SW 1271 (cell line): ENCODE results near the gene VWA8.
A peak's percentile ranks its signal among the peaks of the same experiment; 100 is the strongest.

Experiments used
- DNase-seq, 2 experiments: peaks; one replicate each; lab custom pipeline; 2025; lab: John Stamatoyannopoulos, UW

Gene VWA8

DNA sequence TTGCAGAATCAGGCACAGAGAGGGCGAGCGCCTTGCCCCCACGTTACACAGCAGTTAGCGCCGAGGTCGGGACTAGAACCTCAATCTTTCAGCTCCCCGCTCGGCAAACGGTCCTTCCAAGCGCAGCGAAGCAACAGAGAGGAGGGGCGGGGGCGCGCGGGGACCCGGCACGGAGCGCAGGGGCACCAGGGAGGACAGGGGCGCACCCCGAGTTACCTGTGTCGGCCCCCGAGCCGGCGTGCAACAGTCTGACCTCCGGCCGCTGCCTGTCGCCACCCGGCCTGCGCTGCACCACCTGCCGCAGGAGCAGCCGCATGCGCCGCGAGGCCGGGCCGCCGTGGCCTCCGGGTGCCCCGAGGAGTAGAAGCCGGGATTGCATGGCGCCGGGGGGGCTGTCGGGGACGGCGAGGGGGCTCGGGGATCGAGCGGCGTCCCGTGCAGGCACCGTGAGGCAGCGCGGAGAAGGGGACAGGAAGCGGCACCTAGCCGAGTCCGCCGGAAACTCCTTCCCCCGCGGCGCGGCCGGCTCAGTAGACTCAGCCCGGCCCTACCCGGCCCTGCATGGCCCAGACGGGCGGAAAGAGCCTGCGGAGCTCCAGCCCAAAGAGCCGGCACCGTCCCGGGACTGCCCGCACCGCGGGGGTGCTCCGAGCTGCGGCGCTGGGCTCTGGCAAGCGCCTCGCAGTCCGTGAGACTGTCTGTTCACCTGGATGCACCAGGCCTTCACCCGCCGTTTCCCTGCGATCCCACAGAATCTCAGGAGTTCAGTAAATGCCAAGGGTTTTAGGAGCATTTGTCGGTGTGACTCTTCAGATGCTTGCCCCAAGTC lies at the start of gene VWA8:
Gene VWA8 (minus strand): TSS at position 473 of the 829 bp plus-strand sequence. CDS start 94 bp downstream, at position 379.
- peak; percentile 33 to 66 for DNase-seq

DNA sequence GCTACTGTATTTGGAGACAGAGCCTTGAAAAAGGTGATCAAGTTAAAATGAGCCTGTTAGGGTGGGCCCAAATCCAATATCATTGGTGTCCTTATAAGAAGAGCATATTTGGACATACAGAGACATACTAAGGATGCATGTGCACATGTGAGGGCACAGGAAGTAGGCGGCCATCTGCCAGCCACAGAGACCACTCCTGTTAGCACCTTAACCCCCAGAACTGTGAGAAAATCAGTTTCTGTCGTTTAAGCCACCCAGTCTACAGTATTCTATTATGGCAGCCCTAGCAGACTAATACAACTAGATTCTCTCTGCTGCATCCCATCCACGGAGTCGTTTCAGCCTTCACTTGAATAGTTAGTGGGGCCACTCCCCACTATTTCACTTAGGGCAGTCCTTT lies 48.1 kb upstream of the VWA8 start:
- DNase-seq: no peak

DNA sequence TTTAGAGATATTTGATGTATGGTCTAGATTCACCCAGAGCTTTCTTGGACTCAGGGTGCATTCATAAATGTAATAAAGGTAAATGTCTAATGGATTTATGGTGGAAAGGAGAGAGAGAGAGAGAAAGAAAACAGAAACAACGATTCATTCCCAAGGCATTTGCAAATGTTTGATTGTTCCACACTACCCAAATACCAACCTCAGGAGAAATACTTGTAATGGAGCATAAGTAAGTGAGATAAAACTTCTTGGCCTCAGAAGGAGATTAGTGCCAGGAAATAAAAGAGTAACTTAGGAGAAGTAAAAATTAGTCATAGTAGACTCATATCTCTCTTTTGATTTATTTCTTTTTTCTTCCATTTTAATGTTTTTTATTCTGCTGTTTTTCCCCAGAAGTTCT lies 46.9 kb upstream of the VWA8 start:
- DNase-seq: no peak

DNA sequence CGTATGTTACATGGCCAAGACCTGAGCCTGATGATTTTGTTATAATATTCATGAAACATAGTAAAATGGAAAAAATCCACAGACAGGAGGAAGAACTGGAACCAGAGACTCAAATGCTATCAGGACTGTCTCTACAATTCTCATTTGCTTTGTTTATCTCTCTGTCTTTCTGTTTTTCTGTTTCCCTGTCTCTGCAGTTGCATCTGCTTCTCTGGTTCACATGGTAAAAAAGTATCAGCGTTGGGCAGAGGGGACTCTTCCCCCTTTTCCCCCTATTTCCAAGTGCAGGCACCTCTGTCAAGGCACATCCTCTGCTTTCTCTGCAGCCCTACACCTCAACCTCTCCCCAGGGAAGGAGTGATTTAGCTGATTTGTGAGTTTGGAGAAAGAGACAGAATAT lies 41.2 kb upstream of the VWA8 start:
- DNase-seq: no peak

DNA sequence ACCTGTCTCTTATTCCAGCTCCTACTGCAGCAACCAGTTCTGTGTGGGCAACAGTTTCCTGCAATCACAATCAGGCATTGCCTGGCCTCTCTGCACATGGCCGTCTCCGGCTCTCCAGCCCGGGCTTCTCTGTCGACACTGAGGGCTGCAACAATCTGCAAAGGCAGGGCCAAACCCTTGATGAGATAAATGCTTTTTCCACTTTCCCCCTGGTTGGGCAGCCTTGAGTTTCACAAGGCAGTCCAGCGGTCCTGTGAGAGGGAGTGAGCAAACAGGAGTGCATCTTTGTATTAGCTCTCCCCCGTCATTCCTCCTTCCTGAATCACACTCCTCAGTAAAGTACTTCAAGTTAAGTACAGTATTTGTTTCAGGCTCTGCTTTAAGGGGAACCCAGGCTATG lies 40.7 kb upstream of the VWA8 start:
- no peak for DNase-seq

DNA sequence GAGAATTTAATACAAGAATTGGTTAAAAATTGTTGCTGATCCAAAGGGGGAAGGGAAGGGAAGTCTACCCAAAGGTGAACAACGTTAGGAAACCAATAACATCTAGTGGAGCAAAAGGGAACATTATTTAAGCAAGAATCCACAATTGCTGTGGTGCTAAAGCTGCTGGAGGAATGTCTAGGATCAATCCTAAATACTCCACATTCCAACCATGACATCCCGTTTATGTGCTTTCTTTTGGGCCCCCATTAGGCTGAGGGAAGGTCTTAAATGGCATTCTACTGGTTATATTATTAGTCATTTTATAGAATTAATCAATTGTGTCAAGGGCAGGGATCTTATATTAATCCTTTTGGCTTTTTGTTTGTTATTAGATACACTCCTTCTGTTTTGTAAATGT lies 39.9 kb upstream of the VWA8 start:
- DNase-seq: no peak

DNA sequence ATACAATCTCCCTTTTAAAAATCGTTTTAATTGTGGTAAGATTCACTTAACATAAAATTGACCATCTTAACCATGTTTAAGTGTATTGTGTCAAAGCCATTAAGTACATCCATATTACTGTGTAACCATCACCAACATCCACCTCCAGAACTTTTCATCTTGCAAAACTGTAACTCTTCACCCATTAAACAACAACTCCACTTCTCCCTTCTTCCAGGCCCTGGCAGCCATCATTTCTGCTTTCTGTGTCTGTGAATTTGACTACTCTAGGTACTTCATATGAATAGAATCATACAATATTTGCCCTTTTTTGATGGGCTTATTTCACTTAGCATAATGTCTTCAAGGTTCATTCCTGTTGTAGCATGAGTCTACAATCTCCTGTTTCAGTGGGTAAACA lies 36.5 kb upstream of the VWA8 start:
- DNase-seq: no peak

DNA sequence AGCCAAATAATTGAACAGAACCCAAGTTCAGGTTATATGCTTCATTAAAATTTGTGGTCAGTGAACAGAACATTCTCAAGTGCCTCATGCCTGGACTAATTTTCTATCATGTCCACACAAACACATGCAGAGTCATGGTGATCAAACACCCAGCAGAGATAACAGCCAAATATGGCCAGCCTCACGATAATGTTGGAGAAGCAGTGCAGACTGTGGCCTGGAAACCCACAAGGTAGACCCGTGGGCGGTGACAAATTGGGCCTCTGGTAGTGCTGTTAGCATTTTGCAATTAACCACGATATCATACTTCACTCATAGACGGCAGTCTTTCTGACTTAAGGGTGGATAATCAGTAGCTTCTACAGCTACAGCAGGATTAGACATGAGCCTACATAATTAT lies 35.0 kb upstream of the VWA8 start:
- DNase-seq: no peak

DNA sequence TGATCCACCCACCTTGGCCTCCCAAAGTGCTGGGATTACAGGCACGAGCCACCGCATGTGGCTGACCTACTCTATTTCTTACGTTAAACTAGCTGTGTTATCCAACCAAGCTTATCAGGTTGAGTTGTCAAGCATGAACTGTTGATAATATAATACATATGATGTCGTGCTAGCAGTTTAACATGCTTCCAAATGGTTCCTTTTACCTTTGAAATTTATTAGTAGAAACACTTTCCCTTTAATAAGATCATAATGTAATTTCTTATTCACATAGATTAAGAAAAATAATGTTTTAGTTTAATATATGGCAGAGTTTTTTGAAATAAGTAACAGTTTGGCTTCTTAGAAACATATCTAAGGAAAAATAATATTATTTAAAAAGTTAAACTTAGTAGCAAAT lies 34.4 kb upstream of the VWA8 start:
- DNase-seq: no peak

DNA sequence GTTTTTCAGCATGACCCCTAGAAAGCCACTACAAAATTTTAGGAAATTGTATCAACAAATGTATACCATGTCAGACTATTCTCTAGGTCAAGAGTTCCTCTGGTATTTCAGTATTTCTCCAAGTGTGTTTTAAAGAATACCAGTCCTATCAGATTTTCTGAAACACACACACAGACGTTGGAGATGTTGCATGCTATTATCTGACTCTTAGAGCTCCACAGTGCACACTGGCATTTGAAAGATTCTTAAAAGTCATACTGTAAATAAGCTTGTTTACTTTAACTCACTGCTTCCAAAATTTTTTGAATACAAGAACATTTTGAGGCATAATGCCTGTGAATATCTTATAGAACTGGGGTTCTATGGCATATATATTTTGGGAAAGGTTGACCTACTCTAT lies 33.8 kb upstream of the VWA8 start:
- no peak for DNase-seq

DNA sequence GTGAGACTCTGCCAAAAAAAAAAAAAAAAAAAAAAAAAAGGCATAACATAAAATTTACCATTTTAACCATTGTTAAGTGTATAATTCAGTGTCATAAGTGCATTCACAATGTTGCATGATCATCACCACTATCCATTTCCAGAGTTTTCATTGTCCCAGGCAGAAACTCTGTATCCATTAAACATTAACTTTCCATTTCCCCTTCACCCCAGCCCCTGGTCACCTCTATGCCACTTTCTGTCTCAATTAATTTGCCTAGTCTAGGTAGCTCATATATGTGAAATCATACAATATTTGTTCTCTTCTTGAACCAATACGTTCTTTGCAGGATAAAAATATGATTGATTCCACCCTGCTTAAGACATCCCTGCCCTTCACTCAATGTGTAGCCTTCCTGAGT lies 31.0 kb upstream of the VWA8 start:
- DNase-seq: no peak

DNA sequence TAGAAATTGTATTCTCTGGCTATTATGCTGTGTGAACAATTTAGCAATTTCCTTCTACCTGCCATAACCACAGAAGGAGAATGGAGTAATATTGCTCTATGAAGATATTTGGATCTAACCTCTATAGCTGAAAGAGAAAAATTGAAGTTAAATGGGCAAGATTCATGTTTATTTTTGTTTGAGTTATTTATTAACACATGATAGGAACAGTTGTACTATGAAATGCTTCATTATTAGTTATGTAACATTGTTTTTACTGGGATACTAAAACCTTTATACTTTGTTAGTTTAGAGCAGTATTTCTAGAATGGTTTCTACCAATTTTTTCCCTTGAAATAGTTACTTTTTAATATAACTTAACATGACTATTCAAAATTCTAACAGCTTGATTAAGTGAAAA lies 27.3 kb upstream of the VWA8 start:
- DNase-seq: no peak

DNA sequence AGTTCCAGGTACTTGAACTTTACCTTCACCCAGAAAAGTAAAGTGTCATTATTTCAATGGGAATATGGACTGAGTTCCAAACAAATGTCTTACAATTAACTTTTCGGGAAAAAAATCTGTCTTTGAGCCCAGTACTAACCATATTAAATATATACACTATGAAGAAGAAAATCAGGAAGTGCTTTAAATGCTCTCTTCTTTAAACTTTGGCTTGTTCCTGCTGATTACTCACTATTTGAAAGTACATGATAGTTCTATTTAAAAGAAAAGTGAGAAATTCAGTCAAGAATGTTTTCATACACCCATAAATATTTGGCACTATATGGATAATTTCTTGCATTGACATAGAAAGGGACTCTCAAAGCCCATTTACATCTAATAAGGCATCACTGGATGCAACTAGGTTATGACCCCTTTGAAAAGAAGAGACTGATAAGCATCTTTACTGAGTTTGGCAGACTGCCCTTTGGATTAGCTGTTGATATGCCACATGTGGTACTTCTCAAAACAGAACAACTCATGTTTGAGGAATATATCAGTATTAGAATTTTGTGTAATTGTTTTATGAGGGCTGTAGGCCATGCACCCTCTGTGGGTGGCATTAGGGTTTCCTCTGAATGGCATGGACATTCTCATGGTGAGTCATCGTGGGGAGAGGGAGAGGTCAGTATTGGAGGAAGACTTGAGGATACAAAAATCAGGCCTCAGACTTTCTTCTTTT lies 25.0 kb upstream of the VWA8 start:
- DNase-seq: no peak

DNA sequence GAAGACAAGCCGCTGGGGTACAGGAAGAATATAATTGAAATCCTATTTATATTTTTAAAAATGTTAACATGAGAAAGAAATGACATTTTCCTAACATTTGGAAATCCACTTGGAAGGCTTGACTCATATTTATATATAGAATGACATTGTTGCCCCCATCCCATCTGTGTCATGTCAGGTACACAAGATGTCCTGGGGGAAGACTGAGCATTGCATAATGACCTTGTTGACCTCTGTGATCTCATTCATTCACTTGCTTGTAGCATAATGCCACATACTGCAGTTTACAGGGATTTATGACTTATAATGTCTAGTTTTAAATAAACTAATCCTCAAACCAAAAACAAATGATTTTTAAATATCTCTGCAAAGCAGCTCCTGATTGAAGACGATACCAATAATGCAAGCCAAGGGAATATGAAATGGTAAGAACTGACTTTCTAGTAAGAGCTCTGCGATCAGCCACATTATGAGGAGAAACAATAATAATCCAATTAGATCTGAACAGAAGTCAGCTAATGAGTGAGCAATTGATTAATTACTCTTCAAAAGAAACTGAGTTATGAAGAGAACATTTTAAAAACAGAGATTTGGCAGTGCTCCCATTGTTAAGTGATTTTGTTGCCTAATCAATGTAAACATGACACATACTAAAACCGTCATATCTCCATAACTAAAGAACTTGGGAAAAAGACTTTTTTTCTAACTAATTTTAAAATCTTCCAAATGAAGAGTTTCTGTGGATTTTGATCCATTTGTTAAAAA lies 21.2 kb upstream of the VWA8 start:
- no peak for DNase-seq

DNA sequence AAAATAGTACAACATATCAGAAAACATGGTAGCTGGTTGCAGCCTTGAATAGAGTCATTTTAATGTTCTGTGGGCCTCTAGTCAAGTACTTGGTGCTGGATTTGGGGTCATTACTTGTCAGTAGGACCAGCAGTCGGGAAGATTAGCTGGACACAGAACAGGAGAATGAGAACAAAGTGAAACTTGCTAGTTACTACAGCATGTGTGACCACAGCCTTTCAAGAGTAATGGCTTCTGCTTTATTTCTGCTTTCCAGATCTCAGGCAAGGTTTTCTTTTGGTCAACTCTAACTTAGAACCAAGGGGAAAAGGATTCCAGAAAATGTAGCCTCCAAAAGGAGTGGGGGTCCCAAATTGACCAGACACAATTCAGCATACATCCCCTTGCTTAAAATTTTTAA lies 17.1 kb upstream of the VWA8 start:
- no peak for DNase-seq

DNA sequence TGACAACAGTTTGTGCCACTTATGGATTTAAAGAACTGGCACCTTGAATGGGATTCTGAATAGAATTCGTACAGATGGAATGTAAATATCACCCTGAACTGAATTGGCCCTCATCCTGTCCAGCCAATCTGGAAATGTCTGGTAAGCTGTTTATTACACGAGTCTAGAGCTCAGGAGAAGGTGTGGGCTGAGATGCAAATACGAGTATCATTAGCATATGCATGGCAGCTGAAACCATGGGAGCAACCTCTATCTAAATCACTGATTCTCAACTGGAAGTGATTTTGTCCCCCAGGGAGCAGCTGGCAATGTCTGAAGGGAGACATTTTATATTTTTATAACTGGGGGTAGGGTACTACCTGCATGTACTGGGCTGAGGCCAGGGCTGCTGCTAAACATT lies 15.6 kb upstream of the VWA8 start:
- DNase-seq: no peak

DNA sequence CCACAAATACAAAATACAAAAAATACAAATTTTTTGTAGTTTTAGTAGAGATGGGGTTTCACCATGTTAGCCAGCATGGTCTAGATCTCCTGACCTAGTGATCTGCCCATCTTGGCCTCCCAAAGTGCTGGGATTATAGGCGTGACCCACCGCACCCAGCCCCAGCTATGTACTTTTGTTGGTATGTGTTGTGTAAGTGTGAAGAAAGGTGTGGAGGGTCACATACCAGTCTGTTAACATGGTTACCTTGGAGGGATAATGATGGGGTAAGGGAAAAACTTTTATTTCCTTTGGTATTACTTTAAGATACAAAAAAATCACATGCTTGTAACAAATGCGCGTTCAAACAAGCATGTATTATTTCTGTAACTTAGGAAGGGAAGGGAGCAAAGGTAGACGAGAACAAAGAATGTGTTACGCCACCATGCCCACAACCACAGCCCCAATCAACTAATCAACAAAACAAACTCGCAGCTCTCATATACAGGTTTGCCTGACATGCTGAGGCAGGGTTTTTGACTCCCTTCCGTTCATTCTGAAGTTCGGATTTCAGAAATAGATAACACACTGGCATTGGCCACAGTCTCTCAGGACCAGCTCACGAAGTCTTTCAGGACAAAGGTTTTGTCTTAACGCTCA lies 13.5 kb upstream of the VWA8 start:
- DNase-seq: no peak

DNA sequence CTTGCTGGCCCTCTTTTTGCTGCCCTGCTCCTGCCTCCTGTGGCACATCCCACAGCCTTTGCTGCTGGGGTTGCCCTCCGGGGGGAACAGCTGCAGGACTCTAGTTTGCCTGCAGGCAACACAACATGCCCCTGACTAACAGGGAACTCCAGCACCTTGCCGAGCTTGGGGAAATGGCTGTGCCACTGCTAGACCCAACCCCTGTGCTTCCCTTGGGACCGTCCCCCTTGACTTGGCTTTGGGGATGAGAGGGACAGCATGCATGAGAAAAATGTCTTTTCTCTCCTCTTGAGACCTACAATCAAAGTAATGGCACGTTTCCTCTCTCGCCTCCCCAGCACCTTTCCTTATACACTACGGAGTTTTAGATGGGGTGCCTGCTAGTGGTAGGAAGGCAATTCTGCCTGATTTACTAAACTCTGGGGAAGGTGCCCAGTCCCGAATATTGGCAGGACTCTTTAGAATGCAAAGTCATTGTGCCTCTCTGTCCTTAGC lies 12.4 kb upstream of the VWA8 start:
- no peak for DNase-seq

DNA sequence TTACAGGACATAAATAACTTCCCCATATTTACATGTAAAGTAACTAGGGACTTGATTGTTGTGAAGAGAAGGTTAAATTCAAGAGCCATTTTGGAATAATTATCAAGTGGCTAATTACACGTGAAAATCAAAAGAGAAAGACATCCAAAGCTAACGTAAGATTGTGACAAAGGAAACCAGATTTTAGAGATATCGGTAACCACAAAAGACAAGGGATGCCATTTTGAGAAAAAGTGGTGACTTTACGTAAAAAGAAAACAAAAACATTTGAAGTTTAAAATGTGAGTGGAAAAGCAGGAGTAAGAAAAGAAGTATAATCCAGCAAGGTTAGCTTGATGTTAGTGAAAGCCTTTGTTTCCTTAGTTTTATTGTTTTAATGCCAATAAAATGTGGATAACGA lies 10.9 kb upstream of the VWA8 start:
- DNase-seq: no peak

DNA sequence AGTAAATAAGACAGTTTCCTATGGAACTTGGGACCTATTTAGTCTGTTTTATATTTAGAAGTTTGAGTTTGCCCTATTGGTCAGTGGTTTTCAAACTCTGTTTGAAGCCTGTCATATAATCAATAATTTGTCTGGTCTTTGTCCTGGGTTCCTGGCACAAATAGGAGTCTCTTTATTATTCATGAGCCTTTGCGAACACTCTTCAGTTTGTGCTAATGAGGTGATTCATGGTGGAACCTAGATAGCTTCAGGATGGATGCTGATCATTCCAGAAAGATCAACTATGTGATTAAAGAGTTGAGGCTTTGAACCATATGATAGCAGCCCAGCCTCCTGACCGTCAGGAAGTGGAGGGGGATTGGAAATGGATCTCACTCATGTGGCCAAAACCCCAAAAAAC lies 10.0 kb upstream of the VWA8 start:
- DNase-seq: no peak

DNA sequence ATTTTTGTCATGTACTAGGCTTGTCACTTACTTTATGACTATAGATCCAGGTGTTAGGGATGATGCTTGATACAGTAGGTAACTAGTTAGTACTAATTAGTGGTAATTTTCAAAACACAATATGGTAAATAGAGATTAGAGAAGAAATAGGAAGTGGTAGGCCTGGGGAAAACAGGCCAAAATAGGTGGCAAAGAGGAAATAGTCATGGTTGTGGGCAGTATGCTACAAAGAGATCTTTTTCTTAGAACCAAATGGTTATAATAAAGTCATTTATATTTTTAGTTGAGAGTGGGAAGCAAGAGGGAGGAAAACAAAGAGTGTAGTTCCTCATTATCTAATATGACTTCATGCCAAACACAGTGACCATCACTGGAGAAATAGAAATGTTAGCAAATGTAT lies 9.1 kb upstream of the VWA8 start:
- DNase-seq: no peak

DNA sequence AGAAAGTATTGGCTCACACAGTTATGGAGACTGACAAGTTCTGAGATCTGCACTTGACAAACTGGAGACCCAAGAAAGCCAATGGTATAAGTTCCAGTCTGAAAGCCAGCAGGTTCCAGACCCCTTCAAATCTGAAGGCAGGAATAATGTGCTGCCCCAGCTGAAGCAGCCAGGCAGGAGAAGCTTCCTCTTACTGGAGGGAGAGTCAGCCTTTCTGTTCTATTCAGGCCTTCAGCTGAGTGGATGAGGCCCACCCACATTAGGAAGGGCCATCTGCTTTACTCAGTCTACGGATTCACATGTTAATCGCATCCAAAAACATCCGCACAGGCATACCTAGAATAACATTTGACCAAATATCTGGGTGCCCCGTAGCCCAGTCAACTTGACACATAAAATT lies 8.2 kb upstream of the VWA8 start:
- no peak for DNase-seq
